Daoy (cell line): Measurements from ENCODE around the gene CRBN. TPM values are rescaled to one million over a fixed set of nuclear protein-coding genes. Genes with fewer than 3 reads are reported as not detected.

Source experiments
- DNase-seq: peaks from one replicate; pipeline ENCODE4 v3.0.0-alpha.2; 2015; ENCODE audit warnings: low read depth
- total RNA-seq: library from RNA; depleted of rRNA; stranded (reverse); fragments of >200 nt; shearing (Covaris generic); gene quantifications from 2 replicates; pipeline ENCODE4 v1.2.3, GENCODE V29; 2014; rRNA removed

CRBN gene
- total RNA-seq, result 34.0 and 51.8 TPM in 2 replicates

DNA sequence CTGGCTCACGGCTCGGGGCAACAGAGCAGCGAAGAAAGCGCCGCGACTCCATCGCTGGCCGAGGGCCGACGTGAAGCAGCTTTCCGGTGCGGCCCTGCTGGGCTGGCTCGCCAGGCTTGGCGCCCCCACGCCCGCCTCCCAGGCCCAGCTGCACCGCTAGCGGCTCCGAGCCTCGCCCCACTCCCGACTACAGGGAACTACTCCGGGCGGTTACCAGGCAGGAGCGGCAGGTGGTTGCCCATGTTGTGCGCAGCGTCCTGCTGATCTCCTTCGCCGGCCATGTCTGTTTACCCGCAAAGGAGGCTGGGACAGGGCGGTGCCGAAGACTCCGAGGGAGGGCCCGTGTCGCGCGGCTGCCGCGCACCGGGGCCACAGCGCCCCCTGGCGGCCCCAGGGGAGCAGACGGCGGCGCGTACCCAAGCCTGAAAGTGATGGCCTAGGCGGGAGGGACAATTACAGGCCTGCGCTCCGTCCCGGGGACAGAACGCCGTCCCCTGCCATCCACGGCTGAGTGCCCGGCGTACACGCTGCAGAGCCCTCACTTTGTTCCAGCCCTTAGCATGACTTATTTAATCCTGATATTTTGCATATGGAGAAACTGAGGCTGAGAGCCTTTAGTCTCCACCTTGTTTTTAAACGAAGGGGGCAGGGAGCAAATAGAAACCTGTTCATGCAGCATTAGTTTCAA lies at the start of gene CRBN:
CRBN (minus strand) TSS at position 285 of the 688 bp plus-strand sequence; CDS start at position 281, 4 bp downstream.
- DNase-seq, result peak; percentile 85

GRCh38 chr3:3227640-3228039 lies 48.1 kb upstream of the CRBN start:
- no peak for DNase-seq

DNA sequence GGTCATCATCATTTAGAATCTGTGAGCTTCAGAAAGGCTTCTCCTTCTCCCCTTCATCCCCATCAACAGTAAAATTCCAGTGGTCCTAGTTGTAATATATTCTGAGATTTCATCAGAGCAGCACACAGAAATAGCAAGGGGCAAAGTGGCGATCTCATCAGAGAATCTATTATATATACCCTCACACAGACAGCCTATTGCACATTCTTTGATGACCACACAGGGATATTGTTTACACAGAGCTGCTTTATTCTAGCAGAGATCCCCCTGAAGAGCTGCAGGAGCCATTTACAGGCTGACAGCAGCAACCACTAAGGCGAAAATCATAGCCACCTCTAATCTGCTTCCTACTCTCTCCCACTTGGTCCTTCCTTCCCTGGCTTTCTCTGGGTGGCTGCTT lies 42.0 kb upstream of the CRBN start:
- no peak for DNase-seq

DNA sequence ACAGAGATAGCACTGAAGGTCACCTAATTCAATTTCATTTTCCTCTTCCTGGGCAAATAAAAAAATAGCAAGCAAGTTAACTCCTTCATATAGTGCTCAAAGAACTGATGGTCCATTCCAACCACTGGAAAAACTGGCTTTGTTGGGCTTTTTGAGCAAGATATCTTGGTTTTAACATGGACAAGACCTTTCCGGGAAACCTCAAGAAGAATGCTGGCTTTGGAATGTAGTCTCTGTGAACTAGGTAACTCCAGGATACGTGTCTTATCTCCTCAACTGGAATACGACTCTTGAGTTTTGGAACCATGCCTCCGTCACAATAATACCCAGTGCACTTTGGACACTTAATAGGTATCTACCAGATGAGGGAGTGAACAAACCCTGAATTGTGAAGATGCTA lies 36.9 kb upstream of the CRBN start:
- no peak for DNase-seq

DNA sequence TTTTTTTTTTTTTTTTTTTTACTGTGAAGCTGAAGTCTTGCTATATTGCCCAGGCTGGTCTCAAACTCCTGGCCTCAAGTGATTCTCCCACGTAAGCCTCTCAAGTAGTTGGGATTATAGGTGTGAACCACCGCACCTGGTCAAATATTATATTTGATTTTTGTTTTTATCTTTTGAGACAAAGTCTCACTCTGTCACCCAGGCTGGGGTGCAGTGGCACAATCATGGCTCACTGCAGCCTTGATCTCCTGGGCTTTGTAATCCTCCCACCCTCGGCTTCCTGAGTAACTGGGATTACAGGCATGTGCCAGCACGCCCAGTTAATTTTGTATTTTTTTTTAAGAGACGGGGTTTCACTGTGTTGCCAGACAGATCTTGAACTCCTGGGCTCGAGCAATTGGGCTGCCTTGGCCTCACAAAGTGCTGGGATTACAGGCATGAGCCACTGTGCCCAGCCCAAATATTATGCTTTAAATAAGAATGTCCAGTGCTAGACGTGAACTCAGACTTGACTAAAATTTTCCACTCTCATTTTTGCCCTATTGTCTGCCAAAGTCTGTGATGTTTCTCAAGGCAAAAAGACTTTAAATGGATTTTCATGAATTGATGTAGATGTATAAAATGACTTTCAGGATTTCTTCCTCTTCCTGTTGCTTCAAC lies 33.4 kb upstream of the CRBN start:
- no peak for DNase-seq

DNA sequence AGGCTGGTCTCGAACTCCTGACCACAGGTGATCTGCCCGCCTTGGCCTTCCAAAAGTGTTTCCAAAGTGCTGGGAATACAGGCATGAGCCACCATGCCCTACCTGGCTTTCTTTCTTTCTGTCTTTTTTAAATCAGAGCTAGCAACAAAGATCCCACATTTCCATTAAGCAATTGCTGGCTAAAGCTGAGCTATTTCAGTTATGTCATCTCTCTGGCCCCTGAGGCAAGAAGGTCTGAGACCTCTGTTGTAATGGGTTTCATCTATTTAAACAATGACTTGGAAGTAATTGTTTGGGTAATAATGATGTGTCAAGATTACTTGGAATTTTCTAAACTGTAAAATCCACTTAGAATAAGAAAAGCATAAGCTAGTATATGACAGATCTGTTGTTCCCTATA lies 30.2 kb upstream of the CRBN start:
- no peak for DNase-seq

DNA sequence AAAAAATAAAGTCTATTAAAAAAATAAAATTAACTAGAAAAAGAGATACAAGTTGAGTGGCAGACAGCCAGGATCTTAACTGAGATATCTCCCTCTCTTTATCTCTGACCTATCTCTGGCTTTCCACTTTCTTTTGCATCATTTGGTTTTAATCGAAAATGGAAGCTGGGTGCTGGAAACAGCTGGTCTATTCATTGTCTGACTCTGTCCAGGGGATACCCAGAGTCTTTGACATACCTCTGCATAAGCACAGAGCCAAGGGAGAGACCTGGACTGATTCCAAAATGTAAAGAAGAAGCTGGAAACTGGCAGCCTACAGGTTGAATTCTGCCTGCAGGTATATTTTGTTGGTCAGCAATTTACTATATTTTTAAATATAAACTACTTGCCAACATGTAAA lies 29.6 kb upstream of the CRBN start:
- DNase-seq, result no peak

DNA sequence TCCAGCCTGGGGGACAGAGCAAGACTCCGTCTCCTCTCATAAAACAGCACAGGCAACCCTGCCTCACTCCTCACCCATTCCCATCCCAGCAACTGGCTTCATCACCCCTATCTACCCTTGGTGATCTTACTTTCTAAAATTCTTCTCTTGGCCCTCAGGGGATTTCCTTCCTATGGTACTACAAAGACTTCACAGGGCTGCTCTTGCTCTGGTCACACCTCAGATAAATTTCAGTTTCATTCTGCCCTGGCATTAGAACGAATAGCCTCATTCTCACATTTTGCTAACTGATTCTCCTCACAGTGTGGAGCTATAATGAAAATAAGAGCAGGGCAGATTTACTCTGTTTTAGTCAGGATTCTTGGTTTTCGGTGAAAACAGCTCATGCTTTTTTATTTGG lies 22.1 kb upstream of the CRBN start:
- no peak for DNase-seq

DNA sequence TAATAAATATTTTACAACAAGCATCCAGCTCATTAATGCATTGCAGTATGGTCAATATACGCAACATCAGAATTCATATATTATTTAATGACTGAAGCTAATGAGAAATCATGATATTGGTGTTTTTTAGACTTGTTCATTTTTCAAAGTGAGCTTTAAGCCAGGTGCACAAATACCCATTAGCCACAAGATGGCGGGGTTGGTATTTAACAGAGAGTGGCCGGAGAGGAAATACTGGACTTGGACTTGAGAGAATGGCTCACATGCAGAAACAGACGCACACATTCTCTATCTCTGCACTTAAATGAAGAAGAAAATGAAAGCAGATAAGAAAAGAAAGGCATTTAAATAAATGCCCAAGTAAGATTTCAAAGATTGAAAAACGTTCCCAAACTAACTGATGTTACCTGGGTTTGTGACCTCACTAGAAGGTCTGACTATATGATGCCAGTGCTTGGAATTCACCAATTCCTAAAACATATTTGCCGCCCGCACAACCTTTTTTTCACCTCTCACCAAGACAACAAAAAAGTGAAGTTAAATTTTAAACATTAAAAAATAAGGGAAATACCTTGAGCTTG lies 21.2 kb upstream of the CRBN start:
- DNase-seq, result peak; percentile 8

DNA sequence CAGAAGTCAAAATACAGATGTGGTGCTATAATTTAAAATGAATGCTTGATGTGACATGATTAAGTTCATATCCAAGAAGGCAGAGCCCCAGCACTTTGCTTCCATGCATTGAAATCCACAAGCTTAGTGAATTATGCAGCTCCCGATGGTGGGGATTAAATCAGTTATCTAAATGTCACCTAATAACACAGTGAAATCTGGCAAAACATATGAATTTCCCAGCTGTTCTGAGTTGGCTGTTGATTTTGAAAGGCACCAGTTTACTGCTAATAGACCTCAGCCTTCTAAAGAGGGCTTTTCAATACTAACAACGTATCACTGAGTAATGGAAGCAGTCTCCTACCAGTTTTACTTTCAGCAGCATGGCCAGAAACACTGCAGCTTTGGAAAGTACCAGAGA lies 19.8 kb upstream of the CRBN start:
- DNase-seq, result no peak

DNA sequence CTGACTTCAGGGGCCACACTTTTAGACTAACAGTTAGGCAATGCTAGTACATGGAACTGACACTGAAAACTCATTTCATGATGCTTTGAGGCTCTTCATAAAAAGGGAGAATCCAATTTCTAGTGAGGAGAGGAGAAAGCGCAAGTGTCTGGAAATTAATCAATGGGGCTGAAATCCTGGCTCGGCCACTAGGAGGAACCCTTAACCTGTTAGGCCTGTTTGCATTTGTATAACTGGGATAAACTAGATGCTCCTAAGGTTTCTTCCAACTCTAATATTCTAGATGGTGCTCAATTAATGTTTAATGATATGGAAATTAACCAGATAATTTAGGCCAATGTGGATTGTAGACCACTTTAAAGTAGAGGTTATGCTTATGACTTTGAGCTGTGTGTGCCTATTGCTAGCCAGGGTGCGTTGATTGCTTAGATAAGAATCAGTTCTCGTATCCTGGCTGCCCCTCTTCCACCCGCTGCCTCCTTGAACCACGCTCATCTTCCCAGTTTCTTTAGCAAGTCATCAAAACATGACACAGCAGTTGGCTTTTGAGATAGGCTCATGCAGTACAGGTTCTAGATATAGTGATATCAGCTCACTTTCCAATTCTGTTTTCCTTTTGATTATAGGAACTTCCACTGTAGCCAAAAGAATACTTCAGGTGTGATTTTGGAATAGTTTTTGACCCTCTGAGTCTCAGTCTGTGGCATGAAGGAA lies 16.8 kb upstream of the CRBN start:
- DNase-seq, result no peak

DNA sequence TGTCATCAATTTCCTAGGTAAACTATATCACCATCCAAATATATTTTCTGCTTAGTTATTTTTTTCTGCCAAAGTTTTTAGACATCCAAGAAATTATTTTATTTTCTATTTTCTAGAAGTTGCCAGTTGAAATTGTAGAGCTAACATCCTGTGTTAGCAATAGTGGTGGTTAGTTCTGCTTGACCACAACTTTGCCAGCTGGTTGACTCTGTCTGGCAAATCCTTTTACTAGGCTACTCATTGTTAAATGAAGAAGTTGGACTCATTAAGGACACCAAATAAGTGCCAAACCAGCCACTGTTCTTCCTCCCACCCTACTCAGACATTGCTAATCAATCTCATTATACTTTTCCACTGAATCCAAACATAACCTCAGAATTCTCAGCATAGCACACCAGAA lies 15.4 kb upstream of the CRBN start:
- no peak for DNase-seq

DNA sequence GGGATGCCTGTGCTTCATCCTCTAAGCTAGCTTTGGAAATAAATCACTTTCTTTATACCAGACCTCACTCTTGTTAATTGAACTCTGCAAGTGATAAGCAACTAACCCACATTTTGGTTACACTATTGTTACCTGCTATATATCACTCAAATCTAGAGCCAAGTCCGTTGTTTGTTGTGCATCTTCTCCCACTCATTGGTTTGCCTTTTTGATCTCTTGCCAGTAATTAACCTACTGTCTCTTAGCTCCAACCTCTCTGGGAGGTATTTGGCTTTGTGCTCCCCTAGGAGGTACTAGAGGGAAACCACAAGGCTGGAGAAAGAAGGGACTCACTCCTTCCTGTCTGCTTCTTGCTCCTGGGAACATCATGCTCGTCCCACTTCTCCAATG lies 12.8 kb upstream of the CRBN start:
- no peak for DNase-seq

GRCh38 chr3:3191675-3192285 lies 12.3 kb upstream of the CRBN start:
- no peak for DNase-seq

GRCh38 chr3:3189961-3190360 lies 10.5 kb upstream of the CRBN start:
- DNase-seq, result no peak

DNA sequence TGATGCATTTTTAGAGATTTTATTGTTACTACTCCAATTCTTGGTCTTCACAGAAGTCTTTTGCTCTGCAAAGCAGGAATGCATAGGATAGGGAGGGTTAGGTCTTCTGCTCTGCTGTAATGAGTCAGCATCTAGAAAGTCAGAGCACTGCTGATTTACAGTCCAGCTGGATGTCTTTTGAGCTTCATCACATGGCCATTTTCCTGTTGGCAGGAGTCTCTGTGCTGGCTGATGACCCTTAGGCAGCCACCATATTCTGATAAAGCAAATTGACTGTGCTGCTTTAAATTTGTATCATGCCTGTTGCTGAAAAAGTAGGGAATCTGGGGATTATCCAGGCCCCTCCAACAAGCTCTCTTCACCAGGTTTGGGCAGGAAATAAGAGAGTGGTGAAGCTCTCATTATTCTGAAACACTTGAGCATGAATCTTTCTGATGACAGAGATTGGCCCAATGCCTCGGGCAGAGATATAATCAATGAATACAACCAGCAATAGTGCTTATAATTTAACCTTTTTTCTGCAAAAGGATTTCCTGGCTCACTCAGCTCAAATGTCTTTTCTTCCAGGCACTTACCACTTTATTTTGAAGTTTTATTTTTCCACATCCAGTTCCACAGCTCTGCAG lies 9.7 kb upstream of the CRBN start:
- no peak for DNase-seq

- DNase-seq, result no peak
Observed at GRCh38 chr3:3184876-3185275, 5.4 kb upstream of the CRBN start.

DNA sequence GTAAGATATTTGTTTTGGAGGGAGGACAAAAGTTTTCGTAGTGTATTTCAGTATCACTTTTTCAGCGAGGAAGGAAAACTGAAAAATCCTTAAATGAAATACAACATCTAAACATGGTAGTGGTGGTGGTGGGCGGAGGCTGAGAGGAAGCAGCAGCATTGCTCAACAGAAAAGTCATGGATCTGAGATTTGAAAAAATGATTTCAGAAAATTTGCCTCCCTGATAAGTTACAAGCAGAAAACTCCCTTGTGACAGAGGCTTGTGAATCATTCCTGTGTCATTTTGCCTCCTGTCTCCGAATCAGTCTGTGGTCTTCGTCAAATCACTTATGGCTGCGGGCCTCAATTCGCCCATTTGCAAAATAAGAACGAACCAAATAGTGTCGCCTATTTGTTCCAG lies 965 bp upstream of the CRBN start:
- DNase-seq, result peak; percentile 4

GRCh38 chr3:3178498-3179328 lies 778 bp downstream of the CRBN start:
- no peak for DNase-seq

DNA sequence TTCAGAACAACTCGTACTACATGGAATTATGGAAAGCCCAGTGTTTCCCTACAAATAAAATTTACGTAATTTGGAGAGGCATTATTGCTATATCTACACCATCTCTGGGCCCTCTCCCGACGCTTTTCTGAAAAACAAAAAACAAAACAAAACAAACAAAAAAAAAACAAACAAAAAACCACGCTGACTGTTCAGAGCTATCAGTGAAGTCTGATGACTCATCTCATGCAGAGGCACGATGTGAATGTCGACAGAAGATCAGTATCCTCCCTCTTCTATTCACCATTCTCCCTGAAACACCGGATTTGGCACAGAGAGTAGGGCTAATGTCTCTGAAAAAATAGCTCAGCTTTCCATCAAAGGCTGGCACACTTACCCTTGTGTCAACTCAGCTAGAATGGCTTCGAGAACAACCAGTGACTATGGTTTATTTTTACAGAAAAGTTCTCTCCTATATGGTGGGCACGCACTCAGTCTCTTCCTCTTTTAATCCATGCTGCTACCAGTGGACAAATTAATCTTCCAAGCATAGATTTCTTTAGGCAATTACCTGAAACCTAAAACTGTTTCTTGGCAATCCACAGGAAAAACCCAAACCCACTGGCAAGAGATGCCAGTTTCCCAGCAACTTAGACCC lies 1.5 kb downstream of the CRBN start:
- no peak for DNase-seq
